ENCODE results near the gene SYT8. TPM values are rescaled to one million over a fixed set of nuclear protein-coding genes. Genes with fewer than 3 reads are reported as not detected.
A peak's percentile ranks its signal among the peaks of the same experiment; 100 is the strongest.

SYT8 gene
- total and polyA plus RNA-seq, 10 donors = 0.83 TPM; not detected in 9

DNA sequence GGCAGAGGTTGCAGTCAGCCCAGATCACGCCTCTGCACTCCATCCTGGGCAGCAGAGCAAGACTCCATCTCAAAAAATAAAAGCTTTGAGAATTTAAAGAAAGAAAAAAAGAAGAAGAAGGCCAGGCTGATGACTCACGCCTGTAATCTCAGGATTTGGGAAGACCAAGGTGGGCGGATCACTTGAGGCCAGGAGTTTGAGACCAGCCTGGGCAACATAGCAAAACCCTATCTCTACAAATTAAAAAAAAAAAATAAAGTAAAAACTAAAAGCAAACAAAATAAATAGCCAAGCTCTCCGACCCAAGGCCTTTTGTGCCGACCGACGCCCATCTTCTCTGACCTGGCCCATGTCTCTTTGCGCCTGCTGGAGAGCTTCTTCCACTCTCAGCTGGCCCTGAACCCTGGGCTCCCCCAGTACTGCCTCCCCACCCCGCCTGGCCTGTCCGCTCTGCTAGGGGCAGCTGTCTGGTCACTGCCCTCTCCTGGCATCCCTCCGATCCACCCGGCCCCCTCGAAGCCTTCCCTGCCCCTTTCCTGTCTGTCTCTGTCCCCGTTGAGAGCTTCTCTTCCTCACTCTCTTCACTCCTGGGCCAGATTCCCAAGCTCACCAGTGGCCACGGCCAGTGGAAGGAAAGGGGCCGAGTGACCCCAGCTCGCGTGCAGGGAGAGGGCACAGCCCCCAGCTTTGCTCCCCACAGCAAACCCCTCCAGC is 13.3 kb downstream of the SYT8 start:
- H3K4me1 ChIP-seq = peaks cover 48 to 100% (median 87%) of the 10 kb centered on the region in 6 donors
- H3K27me3 ChIP-seq (replicated peaks in 1 of 7) = no peaks in the 10 kb centered on the region
- WGBS, 5 donors = 69 to 87% (median 76%) methylated on average over 18 of the region's 18 CpGs
- H3K27ac ChIP-seq = peak overlapping the region in 7 of 8 donors; percentile 43 to 94 (median 91)
- DNase-seq = peak; percentile 81
- no peak overlapping the region for H3K4me3 ChIP-seq
- TF ChIP-seq CTCF (IDR thresholded peaks at IDR 0.05 in 8 of 11, conservative IDR thresholded peaks at IDR 0.05 in 3 of 11) (no peak), POLR2A (IDR thresholded peaks at IDR 0.05) (no peak), POLR2AphosphoS5 (IDR thresholded peaks at IDR 0.05) (peak in 1 of 3 donors; percentile 67)
- H3K9me3 ChIP-seq = no peaks in the 10 kb centered on the region
- H3K36me3 ChIP-seq = no peaks in the 10 kb centered on the region
- intact Hi-C loops (cut with DNase I; ENCODE audit: low total_unique reads) = no loop called here

- no peaks in the 10 kb centered on the region for H3K9me3 ChIP-seq
- H3K27ac ChIP-seq = peak overlapping the region in 7 of 8 donors; percentile 51 to 94 (median 91)
- DNase-seq = peak; percentile 79
- WGBS, 5 donors = 81 to 94% (median 85%) methylated on average over 19 of the region's 19 CpGs
- no peaks in the 10 kb centered on the region for H3K27me3 ChIP-seq (replicated peaks in 1 of 7)
- peak overlapping the region in 1 of 8 donors; percentile 71 for H3K4me3 ChIP-seq
- intact Hi-C loops (cut with DNase I; ENCODE audit: low total_unique reads) = no loop called here
- H3K4me1 ChIP-seq = peaks cover 44 to 100% (median 79%) of the 10 kb centered on the region in 6 donors
- no peak for TF ChIP-seq POLR2AphosphoS5 (IDR thresholded peaks at IDR 0.05)
- TF ChIP-seq CTCF (IDR thresholded peaks at IDR 0.05 in 8 of 11, conservative IDR thresholded peaks at IDR 0.05 in 3 of 11) = no peak
- no peak for TF ChIP-seq POLR2A (IDR thresholded peaks at IDR 0.05)
- no peaks in the 10 kb centered on the region for H3K36me3 ChIP-seq
These were observed 14.0 kb downstream of the SYT8 start for GRCh38 chr11:1848640-1849430.

- TF ChIP-seq POLR2A (IDR thresholded peaks at IDR 0.05) (no peak), POLR2AphosphoS5 (IDR thresholded peaks at IDR 0.05) (no peak), CTCF (IDR thresholded peaks at IDR 0.05 in 8 of 11, conservative IDR thresholded peaks at IDR 0.05 in 3 of 11) (no peak)
- WGBS, 5 donors = 86 to 94% (median 88%) methylated on average over 7 to 21 of the region's 21 CpGs
- Histone ChIP-seq H3K4me3 (peak overlapping the region in 1 of 8 donors; percentile 71), H3K27ac (peak overlapping the region; percentile 79 to 94 (median 92)), H3K36me3 (peaks cover 0 to 12% (median 0%) of the 10 kb centered on the region in 6 donors), H3K9me3 (no peaks in the 10 kb centered on the region), H3K4me1 (peaks cover 36 to 100% (median 77%) of the 10 kb centered on the region in 6 donors), H3K27me3 (replicated peaks in 1 of 7) (no peaks in the 10 kb centered on the region)
- intact Hi-C loops (cut with DNase I; ENCODE audit: low total_unique reads) = no loop called here
- DNase-seq = peak; percentile 84
These were observed 16.8 kb downstream of the SYT8 start for GRCh38 chr11:1851468-1852180.
